ELF-1 (cell line): ENCODE measurements around the gene ST7.

ENCODE experiments used
- DNase-seq: peaks from one replicate; pipeline ENCODE4 v3.0.0-alpha.2; 2016; ENCODE audit warnings: low read depth, low spot score

The ST7 gene

GRCh38 chr7:117271566-117271965, 318.3 kb downstream of the ST7 start:
- DNase-seq, result no peak

GRCh38 chr7:117272017-117272759, 318.9 kb downstream of the ST7 start:
- no peak for DNase-seq

- DNase-seq, result no peak
These were observed 320.0 kb downstream of the ST7 start for GRCh38 chr7:117273325-117273724.

- DNase-seq, result no peak
These were observed 320.5 kb downstream of the ST7 start for GRCh38 chr7:117273814-117274225.

- DNase-seq, result no peak
These were observed 321.6 kb downstream of the ST7 start for GRCh38 chr7:117274951-117275350.

GRCh38 chr7:117277576-117277975, 324.3 kb downstream of the ST7 start:
- no peak for DNase-seq

- DNase-seq, result no peak
These were observed 324.7 kb downstream of the ST7 start for GRCh38 chr7:117278040-117278439.

GRCh38 chr7:117279203-117279602, 325.9 kb downstream of the ST7 start:
- no peak for DNase-seq
